Measurements from ENCODE around the gene ARID5B.

The ARID5B gene

GRCh38 chr10:61904733-61905725, 3.5 kb downstream of the ARID5B start:
- peak; percentile 83 for FAIRE-seq

- peak; percentile 84 for FAIRE-seq
Observed at GRCh38 chr10:61905837-61906561, 4.5 kb downstream of the ARID5B start.

- FAIRE-seq = no peak
Observed at GRCh38 chr10:61906562-61906901, 5.0 kb downstream of the ARID5B start.

- no peak for FAIRE-seq
Observed at GRCh38 chr10:61907011-61907410, 5.5 kb downstream of the ARID5B start.

DNA sequence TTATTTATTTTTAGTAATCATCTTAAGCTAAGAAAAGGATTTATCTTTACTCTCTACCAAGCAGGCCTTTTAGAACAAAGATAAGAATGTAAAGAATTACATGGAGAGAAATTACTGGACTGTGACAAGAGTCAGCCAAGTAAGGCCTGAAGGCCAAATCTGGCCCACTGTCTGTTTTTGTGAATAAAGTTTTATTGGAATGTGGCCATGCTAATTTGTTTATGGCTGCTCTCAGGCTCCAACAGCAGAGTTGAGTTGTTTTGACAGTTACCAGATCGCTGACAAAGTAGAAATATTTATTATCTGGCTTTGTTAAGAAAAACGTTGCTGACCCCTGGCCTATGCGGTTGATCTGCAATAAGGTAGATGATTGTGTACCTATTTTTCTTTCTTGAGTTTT, 6.1 kb downstream of the ARID5B start:
- no peak for FAIRE-seq

- FAIRE-seq = no peak
Observed at GRCh38 chr10:61910226-61910805, 8.8 kb downstream of the ARID5B start.

GRCh38 chr10:61910894-61911293, 9.4 kb downstream of the ARID5B start:
- no peak for FAIRE-seq

DNA sequence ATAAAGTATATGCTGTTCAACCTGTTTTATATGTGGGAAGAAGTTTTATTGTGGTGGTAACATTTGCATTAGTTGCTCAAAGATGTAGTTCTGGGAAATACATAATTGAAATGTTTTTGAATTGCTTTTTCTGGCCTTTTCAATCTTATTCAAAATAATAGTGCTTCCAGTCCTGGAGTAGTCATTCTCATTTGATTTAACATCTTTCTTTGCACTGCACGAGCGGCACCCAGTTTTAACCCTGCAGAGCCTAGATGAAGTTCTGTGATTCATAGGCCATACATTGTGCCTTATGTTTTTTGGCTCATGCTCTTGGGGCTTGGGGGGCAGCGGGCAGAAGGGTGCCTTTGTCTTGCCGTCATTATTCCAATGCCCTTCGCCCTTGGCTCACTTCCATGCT, 9.9 kb downstream of the ARID5B start:
- FAIRE-seq = no peak

DNA sequence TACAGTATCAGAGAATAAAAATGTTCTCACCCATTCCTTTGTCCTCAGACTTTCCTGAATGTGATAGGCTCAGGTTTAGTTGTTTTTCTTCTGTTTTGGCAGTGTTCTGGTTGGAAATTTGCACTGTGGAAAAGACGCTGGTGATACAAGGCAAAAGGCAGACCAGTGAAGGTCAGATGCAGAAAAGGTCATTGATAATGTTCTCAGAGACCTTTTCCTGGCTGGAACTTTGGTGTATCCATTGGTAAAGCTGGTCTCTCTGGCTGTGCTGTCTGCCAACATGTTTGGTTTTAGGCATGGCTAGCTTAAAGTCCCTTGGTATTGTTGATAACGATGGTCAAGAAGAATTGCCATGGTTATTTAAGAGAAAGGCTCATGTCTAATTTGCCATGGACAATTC, 11.5 kb downstream of the ARID5B start:
- no peak for FAIRE-seq

- FAIRE-seq = no peak
Observed at GRCh38 chr10:61918140-61918539, 16.6 kb downstream of the ARID5B start.

DNA sequence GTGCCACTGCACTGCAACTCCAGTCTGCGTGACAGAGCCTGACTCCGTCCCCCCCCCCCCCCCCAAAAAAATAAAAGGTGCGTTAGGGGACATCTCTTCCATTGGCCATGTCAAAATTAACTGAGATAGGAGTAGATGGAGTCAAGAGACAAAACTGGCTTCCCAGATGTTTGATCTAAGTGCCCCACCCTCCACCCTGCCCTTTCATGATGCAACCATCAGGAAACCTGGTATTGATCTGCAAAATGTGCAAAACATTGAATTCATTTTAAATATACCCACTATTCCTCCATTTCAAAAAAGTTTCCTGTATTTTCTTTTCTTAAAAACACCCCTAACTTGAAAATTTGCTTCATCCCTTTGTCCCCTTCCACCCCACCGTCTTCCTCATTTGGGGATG, 17.5 kb downstream of the ARID5B start:
- FAIRE-seq = no peak

DNA sequence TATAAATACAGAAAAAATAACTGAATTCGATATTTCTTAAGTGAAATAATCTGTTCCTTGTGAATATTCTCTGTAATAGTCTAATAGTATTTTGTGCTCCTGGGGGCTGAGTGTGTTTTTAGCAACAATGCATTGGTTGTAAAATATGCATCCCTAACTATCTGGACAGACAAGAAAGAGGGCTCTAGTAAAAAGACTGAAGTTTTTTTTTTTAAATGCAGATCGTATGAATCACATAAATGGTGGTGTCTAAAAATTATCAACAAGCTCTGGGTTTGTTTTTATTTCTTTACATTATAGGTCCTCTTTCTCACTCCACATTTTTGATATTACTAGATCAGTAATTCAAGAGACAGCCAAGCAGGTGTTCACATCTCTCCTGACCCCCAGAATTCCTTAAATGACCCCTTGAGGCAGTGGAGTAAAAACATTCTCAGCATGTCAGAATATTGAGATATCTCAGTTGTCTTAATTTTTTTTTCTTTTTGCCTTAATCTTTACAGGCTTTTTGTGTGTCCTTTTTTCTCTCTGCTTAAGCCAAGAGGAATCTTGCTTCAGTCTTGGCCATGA, 18.2 kb downstream of the ARID5B start:
- peak; percentile 39 for FAIRE-seq

DNA sequence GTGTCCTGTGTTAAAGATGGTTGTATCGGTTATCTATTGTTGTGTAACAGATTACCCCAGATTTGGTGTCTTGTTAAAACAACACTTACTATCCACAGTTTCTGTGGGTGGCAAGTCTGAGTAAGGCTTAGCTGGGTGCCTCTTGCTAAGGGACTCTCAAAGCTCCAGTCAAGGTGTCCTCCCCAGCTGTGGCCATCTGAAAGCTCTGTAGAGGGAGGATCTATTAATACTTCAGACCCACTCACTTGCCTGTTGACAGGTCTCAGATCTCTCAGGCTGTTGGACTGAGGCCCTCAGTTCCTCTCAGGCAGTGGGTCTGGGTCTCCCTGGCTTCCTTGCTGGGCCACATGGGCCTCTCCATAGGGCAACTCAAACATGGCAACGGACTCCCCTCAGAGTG, 19.6 kb downstream of the ARID5B start:
- no peak for FAIRE-seq

- no peak for FAIRE-seq
Observed at GRCh38 chr10:61923210-61923949, 21.9 kb downstream of the ARID5B start.

GRCh38 chr10:61923950-61924274, 22.4 kb downstream of the ARID5B start:
- no peak for FAIRE-seq

GRCh38 chr10:61929555-61929954, 28.1 kb downstream of the ARID5B start:
- FAIRE-seq = no peak

DNA sequence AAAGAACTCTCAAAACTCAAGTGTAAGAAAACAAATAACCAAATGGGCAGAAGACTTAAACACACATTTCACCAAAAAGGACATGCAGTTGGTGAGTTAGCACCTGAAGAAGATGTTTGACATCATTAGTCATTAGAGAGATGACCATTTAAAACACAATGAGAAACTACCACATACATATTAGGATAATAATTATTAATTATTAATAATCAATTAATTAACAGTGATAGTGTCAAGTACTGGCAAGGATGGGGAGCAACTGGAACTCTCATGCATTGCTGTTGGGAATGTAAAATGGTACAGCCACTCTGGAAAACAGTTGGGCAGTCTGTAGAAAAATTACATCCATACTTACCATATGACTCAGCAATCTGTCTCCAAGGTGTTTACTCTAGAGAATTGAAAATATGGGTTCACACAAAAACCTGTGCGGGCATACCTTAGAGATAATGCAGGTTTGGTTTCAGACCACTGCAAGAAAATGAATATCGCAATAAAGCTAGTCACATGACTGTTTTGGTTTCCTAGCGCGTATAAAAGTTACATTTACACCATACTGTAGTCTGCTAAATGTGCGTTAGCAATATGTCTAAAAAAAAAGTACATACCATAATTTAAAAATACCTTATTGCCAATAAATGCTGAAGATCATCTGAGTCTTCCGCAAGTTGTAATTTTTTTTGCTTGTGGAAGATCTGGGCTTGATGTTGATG, 30.3 kb downstream of the ARID5B start:
- no peak for FAIRE-seq

- no peak for FAIRE-seq
Observed at GRCh38 chr10:61933859-61934555, 32.5 kb downstream of the ARID5B start.

DNA sequence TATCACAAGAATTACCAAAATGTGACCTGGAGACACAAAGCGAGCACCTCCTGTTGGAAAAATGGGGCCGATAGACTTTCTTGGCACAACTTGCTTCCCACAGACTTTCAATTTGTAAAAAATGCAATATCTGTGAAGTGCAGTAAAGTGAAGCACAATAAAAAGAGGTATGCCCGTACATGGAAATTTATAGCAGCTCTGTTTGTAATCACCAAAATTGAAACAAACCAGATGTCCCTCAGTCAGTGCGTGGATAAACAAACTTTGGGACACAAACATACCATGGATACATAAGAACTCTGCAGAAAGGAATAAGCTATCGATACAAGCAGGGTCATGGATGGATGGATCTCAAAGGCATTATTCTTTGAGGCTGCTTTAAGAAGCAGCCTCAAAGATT, 33.6 kb downstream of the ARID5B start:
- peak; percentile 29 for FAIRE-seq

GRCh38 chr10:61936770-61937169, 35.3 kb downstream of the ARID5B start:
- no peak for FAIRE-seq

DNA sequence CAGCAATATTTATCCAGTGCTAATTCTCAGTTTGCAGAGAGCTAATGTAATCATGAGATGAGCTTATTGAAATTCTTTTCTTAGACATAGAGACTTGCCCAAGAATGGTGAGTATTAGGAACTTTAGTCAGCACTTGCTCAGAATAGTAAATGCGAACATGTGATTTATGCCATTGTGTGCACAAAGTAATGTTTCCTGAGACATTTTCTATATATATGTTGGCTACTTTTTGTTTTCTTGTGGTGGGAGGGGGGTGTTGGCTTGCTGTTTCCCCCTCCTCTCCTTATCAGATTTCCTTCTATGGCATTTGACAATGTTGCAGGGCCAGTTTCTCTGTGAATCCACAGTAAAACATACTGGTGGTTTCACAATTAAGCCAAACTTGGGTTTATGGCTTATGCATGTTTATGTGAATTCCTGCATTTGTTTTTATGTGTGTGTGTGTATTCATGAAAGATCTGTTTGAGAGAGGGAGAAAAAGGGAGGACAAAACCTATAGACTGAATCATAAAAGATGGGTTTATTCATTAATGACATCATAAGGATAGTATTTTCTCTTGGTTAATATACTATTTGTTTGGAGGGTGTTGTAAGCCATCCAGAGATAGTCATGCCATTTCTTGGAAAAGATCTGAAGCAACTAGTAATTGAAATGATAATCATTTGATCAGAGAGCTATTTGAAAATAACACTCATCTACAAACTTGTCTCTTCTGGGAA, 36.3 kb downstream of the ARID5B start:
- FAIRE-seq = no peak

All from A204.1 (cell line).